Glomerular visceral epithelial cell (primary cell): ENCODE results near the gene FAM184B.
"Not testable (repeated sequence)": the region's sequence is repeated elsewhere in the genome, so short reads cannot be mapped to it uniquely, and the experiment has no call there.

Experiments used
- DNase-seq: peaks from one replicate; pipeline ENCODE4 v3.0.0-alpha.2; 2016; ENCODE audit errors: extremely low spot score

FAM184B gene

DNA sequence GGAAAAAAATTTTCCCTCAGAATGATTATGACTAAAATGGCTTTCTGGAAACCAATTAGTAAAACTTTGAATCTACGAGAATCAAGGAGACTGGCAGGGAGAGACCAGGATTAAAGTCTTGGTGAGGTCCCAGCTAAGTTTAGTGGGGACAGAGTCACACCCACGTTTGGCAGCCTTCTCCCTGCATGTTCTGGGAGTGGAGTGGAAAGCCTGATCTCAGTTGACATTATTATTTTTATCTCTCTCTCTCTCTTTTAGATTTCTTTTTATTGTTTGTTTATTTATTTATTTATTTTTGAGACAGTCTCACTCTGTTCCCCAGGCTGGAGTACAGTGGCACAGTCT, 99.2 kb downstream of the FAM184B start:
- no peak for DNase-seq

- no peak for DNase-seq
Observed at GRCh38 chr4:17681281-17682221, 99.9 kb downstream of the FAM184B start.

DNA sequence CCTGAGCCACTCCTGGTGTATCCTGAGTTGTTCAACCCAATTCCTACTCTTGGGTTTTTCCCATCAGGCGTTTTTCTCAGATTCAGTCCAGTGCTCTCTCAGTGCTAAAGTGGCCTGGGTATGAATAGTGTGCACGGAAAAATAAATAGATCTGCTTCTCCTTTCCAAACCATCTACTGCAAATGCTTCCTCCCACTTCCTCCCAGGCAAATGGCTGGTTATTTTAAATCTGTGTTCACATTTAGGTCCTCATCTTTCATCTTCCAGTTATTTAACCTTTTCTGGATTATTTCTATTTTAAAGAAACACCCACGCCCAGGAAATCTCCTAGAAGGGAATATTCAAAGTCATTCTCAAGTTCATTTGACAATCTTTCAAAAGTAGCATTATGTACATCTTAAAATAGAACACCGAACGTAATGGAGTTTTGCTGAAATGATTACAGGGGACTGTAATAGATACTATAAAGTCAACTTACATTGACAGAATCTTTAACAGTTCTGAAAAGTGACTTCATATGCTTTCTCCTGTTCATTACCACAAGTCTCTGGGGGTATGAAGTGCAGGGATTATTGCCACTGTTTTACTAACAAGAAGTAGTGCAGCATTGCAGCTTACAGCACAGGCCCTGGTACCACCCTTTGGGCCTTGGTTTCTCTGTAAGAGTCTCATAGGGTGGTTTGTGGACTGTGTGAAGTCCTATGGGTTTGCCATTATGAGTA, 100.7 kb downstream of the FAM184B start:
- no peak for DNase-seq

GRCh38 chr4:17670423-17670822, 111.0 kb downstream of the FAM184B start:
- no peak for DNase-seq

- no peak for DNase-seq
Observed at GRCh38 chr4:17667653-17668201, 113.7 kb downstream of the FAM184B start.

- DNase-seq: no peak
Observed at GRCh38 chr4:17667253-17667652, 114.2 kb downstream of the FAM184B start.

GRCh38 chr4:17665852-17666251, 115.6 kb downstream of the FAM184B start:
- DNase-seq: no peak

DNA sequence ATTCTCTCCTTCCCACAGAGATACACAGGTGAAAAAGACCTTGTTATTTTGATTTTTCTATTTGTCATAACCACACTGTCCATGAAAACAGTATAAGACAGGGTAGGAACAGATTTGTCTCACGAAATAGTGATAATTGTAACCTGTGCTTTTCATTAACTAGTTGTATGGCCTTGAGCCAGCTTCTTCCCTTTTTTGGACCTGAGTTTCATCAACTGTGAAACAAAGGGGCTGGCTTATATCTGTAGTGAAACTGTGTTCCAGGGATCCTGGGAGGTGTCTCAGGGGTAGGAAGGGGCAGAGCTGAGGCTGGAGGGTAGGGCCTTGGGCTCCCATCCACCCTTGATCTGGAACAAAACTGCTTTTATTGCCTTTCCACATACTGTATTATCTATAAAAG, 116.1 kb downstream of the FAM184B start:
- DNase-seq: no peak

GRCh38 chr4:17664755-17665154, 116.7 kb downstream of the FAM184B start:
- no peak for DNase-seq

GRCh38 chr4:17662694-17663093, 118.7 kb downstream of the FAM184B start:
- no peak for DNase-seq

GRCh38 chr4:17659196-17659595, 122.2 kb downstream of the FAM184B start:
- not testable (repeated sequence) for DNase-seq

- no peak for DNase-seq
Observed at GRCh38 chr4:17657849-17658248, 123.6 kb downstream of the FAM184B start.

GRCh38 chr4:17657090-17657489, 124.3 kb downstream of the FAM184B start:
- DNase-seq: no peak

GRCh38 chr4:17654701-17655100, 126.7 kb downstream of the FAM184B start:
- no peak for DNase-seq

GRCh38 chr4:17650406-17650805, 131.0 kb downstream of the FAM184B start:
- DNase-seq: no peak

DNA sequence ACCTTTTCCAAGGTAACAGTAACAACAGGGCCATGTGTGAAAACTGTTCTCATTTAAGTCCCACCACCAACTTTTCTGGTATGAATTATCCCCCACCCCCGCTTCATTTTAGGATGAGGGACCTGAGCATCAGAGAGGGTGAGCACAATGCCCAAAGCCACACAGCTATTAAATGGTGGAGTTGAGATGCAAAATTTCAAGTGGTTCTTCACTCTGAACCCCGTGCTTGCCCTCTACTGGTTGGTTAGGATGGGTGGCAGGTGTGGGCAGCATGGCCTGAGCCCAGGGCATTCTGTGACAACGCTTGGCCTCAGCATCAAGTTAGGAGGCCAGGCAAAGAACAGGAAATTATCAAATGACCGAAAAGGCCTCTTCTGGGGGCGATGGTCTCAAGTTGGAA, 133.5 kb downstream of the FAM184B start:
- DNase-seq: no peak

DNA sequence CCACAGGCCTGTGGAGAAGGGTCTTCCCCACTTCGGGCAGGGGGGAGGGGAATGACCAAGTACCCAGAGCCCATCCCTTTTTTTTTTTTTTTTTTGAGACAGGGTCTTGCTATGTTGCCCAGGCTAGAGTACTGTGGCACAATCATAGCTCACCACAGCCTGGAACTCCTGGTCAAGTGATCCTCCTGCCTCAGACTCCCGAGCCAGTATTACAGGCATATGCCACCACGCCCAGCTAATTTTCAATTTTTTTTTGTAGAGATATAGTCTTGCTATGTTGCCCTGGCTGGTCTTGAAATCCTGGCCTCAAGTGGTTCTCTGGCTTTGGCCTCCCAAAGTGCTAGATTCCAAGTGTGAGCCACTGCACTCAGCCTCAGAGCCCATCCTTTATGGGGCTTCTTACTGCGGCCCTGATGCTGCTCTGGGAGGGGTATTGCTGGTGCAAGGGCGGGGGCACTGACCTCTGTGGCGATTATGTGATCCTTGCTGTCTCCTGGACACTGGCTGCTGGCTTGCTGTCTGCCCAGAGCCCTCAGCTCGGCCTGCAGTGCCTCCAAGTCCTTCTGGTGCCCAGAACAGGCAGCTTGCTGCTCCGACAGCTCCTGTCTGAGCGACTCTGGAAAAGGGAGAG, 134.1 kb downstream of the FAM184B start:
- DNase-seq: no peak

- no peak for DNase-seq
Observed at GRCh38 chr4:17646693-17647092, 134.7 kb downstream of the FAM184B start.

GRCh38 chr4:17642398-17642783, 139.0 kb downstream of the FAM184B start:
- no peak for DNase-seq

DNA sequence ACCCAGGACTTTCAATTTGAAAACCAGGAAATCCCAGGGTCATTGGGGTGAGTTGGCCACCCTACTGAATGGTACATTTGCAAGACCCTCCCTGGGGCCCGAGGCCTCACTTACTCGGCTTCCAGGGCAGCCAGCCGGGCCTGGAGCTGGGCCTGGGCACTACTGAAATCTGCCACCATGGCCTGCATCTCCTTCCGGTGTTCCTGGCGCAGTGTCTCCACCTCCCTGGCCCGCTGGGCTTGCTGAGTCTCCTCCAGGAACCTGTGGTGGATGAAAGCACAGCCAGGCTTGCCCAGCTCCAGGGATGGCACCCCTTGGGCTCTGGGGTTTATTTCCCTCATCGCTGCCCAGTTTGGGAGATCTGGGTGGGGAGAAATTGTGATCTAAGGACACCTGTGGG, 142.3 kb downstream of the FAM184B start:
- no peak for DNase-seq

- DNase-seq: peak; percentile 75
Observed at GRCh38 chr4:17636696-17637622, 144.5 kb downstream of the FAM184B start.
